Tibial nerve (tissue), 3 donors: Measurements from ENCODE around the gene CS.

ENCODE experiments used
- CTCF ChIP-seq, 5 experiments: fragments of 200-600 bp in 3 of 5; fragments of 450-650 bp in 2 of 5; sonication (generic) in 3 of 5; IDR thresholded peaks; one replicate each; pipeline ENCODE4 v1.5.1; 2016 to 2019; ENCODE audit warnings: antibody characterized with exemption in 5 of 5, mild to moderate bottlenecking in 3 of 5, moderate library complexity in 2 of 5
- POLR2A ChIP-seq, 2 donors: fragments of 450-650 bp; IDR thresholded peaks; one replicate each; pipeline ENCODE4 v1.6.1; 2017; ENCODE audit warnings: antibody characterized with exemption in 2 of 2, mild to moderate bottlenecking in 2 of 2, moderate library complexity in 2 of 2

GRCh38 chr12:56288705-56289387 is 11.3 kb downstream of the CS start:
- no peak for TF ChIP-seq CTCF (IDR thresholded peaks at IDR 0.05)
- TF ChIP-seq POLR2A (IDR thresholded peaks at IDR 0.05): no peak
